ENCODE measurements around the gene DGKA.

The DGKA gene

DNA sequence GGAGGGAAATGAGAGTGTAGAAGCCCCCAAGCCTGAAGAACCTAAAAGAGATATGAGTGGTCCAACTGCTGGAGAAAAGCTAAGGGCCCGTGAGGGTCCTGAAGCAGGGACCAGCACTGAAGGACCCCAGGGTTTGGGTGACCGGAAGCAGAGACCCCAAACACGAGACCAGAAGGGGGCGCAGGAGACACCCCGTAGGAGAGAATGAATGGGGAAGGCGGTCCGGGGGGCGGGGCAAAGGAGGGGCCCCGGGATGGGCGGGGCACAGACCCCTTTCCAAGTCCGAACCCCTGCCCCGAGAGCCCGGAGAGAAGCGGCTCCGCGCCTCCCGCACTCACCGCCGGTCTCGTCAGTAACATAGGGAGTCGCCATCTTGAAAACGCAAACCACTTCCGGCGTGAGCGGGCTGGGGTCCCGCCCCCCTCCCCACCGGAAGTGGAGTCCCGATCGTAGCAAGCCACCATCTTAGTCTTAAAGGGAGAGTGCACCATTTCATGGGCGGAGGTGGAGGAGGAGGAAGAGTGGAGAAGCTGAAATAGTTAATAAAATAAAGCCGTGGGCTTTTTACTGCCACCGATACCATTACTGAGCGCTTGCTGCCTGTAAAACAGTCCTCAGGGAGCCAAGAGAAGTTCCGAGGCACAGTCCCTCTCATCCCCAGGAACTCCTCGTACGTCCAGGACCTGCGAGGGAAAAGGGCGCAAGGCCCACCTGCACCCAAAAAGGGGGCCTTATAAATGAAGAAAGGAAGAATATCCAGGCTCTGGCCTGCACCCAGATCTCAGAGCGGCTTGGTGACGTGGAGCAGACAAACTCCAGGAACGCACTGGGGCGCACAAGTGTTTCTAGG lies 4.0 kb upstream of the DGKA start (continued):
- TF ChIP-seq, protein P1, sequence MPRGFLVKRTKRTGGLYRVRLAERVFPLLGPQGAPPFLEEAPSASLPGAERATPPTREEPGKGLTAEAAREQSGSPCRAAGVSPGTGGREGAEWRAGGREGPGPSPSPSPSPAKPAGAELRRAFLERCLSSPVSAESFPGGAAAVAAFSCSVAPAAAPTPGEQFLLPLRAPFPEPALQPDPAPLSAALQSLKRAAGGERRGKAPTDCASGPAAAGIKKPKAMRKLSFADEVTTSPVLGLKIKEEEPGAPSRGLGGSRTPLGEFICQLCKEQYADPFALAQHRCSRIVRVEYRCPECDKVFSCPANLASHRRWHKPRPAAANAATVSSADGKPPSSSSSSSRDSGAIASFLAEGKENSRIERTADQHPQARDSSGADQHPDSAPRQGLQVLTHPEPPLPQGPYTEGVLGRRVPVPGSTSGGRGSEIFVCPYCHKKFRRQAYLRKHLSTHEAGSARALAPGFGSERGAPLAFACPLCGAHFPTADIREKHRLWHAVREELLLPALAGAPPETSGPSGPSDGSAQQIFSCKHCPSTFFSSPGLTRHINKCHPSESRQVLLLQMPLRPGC (tag by site-specific recombination; IDR thresholded peaks at IDR 0.05): no peak
- TF ChIP-seq ZNF211 (tag by site-specific recombination; IDR thresholded peaks at IDR 0.05; ENCODE audit: low read depth): no peak
- TF ChIP-seq OSR2 (tag by site-specific recombination; IDR thresholded peaks at IDR 0.05): no peak
- TF ChIP-seq ZBTB48 (tag by site-specific recombination; IDR thresholded peaks at IDR 0.05): peak; percentile 88
- no peak for TF ChIP-seq ZNF223 (tag by site-specific recombination; IDR thresholded peaks at IDR 0.05)
- TF ChIP-seq, protein P2, sequence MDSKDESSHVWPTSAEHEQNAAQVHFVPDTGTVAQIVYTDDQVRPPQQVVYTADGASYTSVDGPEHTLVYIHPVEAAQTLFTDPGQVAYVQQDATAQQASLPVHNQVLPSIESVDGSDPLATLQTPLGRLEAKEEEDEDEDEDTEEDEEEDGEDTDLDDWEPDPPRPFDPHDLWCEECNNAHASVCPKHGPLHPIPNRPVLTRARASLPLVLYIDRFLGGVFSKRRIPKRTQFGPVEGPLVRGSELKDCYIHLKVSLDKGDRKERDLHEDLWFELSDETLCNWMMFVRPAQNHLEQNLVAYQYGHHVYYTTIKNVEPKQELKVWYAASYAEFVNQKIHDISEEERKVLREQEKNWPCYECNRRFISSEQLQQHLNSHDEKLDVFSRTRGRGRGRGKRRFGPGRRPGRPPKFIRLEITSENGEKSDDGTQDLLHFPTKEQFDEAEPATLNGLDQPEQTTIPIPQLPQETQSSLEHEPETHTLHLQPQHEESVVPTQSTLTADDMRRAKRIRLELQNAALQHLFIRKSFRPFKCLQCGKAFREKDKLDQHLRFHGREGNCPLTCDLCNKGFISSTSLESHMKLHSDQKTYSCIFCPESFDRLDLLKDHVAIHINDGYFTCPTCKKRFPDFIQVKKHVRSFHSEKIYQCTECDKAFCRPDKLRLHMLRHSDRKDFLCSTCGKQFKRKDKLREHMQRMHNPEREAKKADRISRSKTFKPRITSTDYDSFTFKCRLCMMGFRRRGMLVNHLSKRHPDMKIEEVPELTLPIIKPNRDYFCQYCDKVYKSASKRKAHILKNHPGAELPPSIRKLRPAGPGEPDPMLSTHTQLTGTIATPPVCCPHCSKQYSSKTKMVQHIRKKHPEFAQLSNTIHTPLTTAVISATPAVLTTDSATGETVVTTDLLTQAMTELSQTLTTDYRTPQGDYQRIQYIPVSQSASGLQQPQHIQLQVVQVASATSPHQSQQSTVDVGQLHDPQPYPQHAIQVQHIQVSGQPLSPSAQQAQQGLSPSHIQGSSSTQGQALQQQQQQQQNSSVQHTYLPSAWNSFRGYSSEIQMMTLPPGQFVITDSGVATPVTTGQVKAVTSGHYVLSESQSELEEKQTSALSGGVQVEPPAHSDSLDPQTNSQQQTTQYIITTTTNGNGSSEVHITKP (tag by site-specific recombination; IDR thresholded peaks at IDR 0.05): peak; percentile 95
- no peak for TF ChIP-seq GFI1B (tag by site-specific recombination; IDR thresholded peaks at IDR 0.05)
- no peak for TF ChIP-seq ZIC2 (tag by site-specific recombination; IDR thresholded peaks at IDR 0.05)
- TF ChIP-seq, protein P3, sequence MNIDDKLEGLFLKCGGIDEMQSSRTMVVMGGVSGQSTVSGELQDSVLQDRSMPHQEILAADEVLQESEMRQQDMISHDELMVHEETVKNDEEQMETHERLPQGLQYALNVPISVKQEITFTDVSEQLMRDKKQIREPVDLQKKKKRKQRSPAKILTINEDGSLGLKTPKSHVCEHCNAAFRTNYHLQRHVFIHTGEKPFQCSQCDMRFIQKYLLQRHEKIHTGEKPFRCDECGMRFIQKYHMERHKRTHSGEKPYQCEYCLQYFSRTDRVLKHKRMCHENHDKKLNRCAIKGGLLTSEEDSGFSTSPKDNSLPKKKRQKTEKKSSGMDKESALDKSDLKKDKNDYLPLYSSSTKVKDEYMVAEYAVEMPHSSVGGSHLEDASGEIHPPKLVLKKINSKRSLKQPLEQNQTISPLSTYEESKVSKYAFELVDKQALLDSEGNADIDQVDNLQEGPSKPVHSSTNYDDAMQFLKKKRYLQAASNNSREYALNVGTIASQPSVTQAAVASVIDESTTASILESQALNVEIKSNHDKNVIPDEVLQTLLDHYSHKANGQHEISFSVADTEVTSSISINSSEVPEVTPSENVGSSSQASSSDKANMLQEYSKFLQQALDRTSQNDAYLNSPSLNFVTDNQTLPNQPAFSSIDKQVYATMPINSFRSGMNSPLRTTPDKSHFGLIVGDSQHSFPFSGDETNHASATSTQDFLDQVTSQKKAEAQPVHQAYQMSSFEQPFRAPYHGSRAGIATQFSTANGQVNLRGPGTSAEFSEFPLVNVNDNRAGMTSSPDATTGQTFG (tag by site-specific recombination; IDR thresholded peaks at IDR 0.05; ENCODE audit: borderline replicate concordance): no peak
- TF ChIP-seq, protein P4, sequence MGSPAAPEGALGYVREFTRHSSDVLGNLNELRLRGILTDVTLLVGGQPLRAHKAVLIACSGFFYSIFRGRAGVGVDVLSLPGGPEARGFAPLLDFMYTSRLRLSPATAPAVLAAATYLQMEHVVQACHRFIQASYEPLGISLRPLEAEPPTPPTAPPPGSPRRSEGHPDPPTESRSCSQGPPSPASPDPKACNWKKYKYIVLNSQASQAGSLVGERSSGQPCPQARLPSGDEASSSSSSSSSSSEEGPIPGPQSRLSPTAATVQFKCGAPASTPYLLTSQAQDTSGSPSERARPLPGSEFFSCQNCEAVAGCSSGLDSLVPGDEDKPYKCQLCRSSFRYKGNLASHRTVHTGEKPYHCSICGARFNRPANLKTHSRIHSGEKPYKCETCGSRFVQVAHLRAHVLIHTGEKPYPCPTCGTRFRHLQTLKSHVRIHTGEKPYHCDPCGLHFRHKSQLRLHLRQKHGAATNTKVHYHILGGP (tag by site-specific recombination; IDR thresholded peaks at IDR 0.05): no peak
- no peak for TF ChIP-seq SETDB1 (IDR thresholded peaks at IDR 0.05; ENCODE audit: insufficient read length, low read length)
- TF ChIP-seq ZNF670 (tag by site-specific recombination; IDR thresholded peaks at IDR 0.05; ENCODE audit: low read depth): no peak
- TF ChIP-seq ZNF777 (tag by site-specific recombination; IDR thresholded peaks at IDR 0.05; ENCODE audit: borderline replicate concordance): no peak; the same call in 1 of the 2 replicates
- TF ChIP-seq, protein P5, sequence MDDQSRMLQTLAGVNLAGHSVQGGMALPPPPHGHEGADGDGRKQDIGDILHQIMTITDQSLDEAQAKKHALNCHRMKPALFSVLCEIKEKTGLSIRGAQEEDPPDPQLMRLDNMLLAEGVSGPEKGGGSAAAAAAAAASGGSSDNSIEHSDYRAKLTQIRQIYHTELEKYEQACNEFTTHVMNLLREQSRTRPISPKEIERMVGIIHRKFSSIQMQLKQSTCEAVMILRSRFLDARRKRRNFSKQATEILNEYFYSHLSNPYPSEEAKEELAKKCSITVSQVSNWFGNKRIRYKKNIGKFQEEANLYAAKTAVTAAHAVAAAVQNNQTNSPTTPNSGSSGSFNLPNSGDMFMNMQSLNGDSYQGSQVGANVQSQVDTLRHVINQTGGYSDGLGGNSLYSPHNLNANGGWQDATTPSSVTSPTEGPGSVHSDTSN (CRISPR knock-in tag; IDR thresholded peaks at IDR 0.05): no peak
- no peak for TF ChIP-seq ZNF48 (tag by site-specific recombination; IDR thresholded peaks at IDR 0.05)
- no peak for TF ChIP-seq TCF7L2 (IDR thresholded peaks at IDR 0.05; ENCODE audit: borderline replicate concordance, low read depth, low read length)
- no peak for TF ChIP-seq HOXD13 (CRISPR knock-in tag; IDR thresholded peaks at IDR 0.05; ENCODE audit: borderline replicate concordance)
- TF ChIP-seq ZEB2 (tag by site-specific recombination; IDR thresholded peaks at IDR 0.05): peak; percentile 79
- TF ChIP-seq ZSCAN30 (tag by site-specific recombination; IDR thresholded peaks at IDR 0.05): peak; percentile 47; the same call in 1 of the 2 replicates
- no peak for TF ChIP-seq ZNF274 (IDR thresholded peaks at IDR 0.05; ENCODE audit: low read length)
- no peak for TF ChIP-seq ZNF274 (tag by site-specific recombination; IDR thresholded peaks at IDR 0.05; ENCODE audit: borderline replicate concordance)
- TF ChIP-seq ZNF138 (tag by site-specific recombination; IDR thresholded peaks at IDR 0.05; ENCODE audit: borderline replicate concordance): no peak
- TF ChIP-seq ZNF19 (tag by site-specific recombination; IDR thresholded peaks at IDR 0.05; ENCODE audit: low read depth): no peak
- no peak for TF ChIP-seq ZNF37A (tag by site-specific recombination; IDR thresholded peaks at IDR 0.05)
